Activated gamma-delta T cell treated with anti-CD3 and anti-CD28 coated beads, Interleukin-2, amount 50 U/mL, for 16 hours (primary cell): ENCODE measurements around the gene CACNG3.

ENCODE experiments used
- DNase-seq: peaks from one replicate; pipeline ENCODE4 v3.0.0-alpha.2; 2020; ENCODE audit warnings: low read depth

The CACNG3 gene

DNA sequence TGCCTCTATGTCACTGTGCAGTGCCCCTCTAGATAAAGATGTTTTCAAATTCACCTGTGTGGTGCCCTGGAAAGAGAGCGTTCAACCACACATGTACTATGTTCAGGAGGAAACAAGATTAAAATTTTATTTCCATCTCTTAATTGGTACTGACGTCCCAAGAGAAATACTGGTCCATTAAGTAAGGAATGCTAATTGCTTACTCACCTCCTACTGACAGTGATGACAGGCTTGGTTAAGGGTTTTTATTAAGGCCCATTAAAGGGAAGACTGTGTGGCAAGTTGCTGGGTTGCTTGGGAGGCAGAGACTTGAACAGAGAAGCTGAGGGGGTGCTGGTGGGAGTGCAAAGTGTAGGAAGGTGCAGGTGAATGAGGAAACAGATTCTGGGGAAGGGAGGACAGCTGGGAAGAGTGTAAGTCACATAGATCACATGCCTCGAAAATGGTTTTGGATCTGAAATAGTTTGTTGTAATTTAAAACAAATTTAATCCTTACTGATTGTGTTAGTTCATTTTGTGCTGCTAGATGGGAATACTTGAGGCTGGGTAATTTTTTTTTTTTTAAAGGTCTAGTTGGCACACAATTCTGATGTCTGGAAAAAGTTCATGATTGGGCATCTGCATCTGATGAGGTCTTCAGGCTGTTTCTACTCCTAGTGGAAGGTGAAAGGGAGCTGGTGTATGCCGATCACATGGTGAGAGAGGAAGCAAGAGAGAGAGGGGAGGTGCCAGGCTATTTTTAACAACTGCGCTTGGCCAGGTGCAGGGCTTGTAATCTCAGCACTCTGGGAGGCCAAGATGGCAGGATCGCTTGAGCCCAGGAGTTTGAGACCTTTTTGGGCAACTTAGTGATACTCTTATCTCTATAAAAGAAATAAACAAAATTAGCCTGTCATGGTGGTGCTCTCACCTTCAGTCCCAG is 140.5 kb downstream of the CACNG3 start:
- DNase-seq, result no peak

DNA sequence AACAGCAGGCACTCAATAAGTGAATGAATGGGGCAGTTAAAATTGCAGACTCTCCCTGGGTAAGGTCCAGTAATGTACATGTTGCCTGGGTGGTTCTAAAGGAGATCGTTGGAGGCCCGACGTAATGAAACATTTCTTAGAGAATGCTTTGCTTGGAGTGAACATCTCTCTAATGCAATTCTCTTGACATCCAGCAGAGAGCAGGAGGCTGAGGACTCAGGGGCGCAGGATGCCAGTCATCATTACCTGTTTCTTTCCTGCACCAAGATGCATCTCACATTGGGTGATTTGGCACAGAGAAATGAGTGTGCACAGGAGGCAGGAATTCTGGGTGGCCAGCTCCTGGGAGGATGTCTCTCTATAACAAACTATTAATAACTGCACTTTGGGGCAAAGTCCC is 152.9 kb downstream of the CACNG3 start:
- no peak for DNase-seq
